Heart left ventricle (tissue), 16 donors: ENCODE data around the gene RIMOC1. TPM values are rescaled to one million over a fixed set of nuclear protein-coding genes. Genes with fewer than 3 reads are reported as not detected.

Experiments
- ATAC-seq, 4 donors: fragments of 200-7000 bp; cut with Tn5 transposase; one replicate each; pipeline ENCODE4 v1.9.1; 2020 to 2022; ENCODE audit warnings: moderate library complexity in 4 of 4, mild to moderate bottlenecking in 3 of 4, moderate number of reproducible peaks in 1 of 4
- DNase-seq, 5 donors: peaks; one replicate each; pipeline ENCODE4 v3.0.0-alpha.2; 2020
- H3K27ac ChIP-seq, 12 donors: fragments of 200-600 bp; sonication (generic) in 4 of 12; one replicate each; pipeline versions ENCODE4 v1.5.0 to v1.8.0; 2016 to 2022; ENCODE audit warnings: mild to moderate bottlenecking in 2 of 12
- H3K27me3 ChIP-seq, 9 donors: fragments of 200-600 bp; sonication (generic) in 2 of 9; one replicate each; pipeline versions ENCODE4 v1.5.1 to v1.8.0; 2016 to 2022; ENCODE audit warnings: mild to moderate bottlenecking in 3 of 9
- H3K36me3 ChIP-seq, 9 donors: fragments of 200-600 bp; sonication (generic) in 2 of 9; one replicate each; pipeline versions ENCODE4 v1.5.0 to v1.8.0; 2018 to 2022; ENCODE audit warnings: mild to moderate bottlenecking in 2 of 9
- H3K4me1 ChIP-seq, 12 donors: fragments of 200-600 bp; sonication (generic) in 4 of 12; one replicate each; pipeline versions ENCODE4 v1.5.0 to v1.8.0; 2016 to 2022; ENCODE audit warnings: mild to moderate bottlenecking in 3 of 12
- H3K4me3 ChIP-seq, 12 donors: fragments of 200-600 bp; sonication (generic) in 4 of 12; one replicate each; pipeline versions ENCODE4 v1.5.0 to v1.8.0; 2017 to 2022; ENCODE audit warnings: mild to moderate bottlenecking in 9 of 12, moderate library complexity in 4 of 12
- H3K9me3 ChIP-seq, 12 donors: fragments of 200-600 bp; sonication (generic) in 4 of 12; one replicate each; pipeline versions ENCODE4 v1.5.0 to v1.8.0; 2016 to 2022; ENCODE audit warnings: mild to moderate bottlenecking in 1 of 12
- POLR2A ChIP-seq, 2 donors: fragments of 450-650 bp; IDR thresholded peaks; one replicate each; pipeline ENCODE4 v1.6.1; 2017; ENCODE audit warnings: antibody characterized with exemption in 2 of 2, mild to moderate bottlenecking in 2 of 2, moderate library complexity in 2 of 2
- WGBS, 4 donors: extraction: QIAGEN DNeasy Blood & Tissue Kit in 2 of 4; methylation state at CpG; one replicate each; pipeline versions ENCODE4 v1.1.5 to v1.1.7; 2013 to 2018; 5-methylcytosine and 5-hydroxymethylcytosine counted together
- intact Hi-C, 10 donors: fragments of 100-400 bp; cut with DNase I; formaldehyde crosslinking; loops; one replicate each; pipeline versions ENCODE4 v1.11.1 to v1.14.2; 2022
- polyA plus RNA-seq, 2 donors: library from polyadenylated mRNA; stranded (reverse); fragments of 200-250 nt; gene quantifications; one replicate each; pipeline ENCODE4 v1.2.3, GENCODE V29; 2013
- total RNA-seq, 9 donors: library from RNA; depleted of rRNA in 2 of 9; stranded (reverse); fragments of >200 nt in 2 of 9; fragmentation: NEBNext Ultra II Directional in 3 of 9; extraction: Animal tissue kit (Norgen Biotek cat#: 25700) in 3 of 9; gene quantifications; one replicate each; pipeline versions ENCODE4 v1.1.0 to v1.2.4, GENCODE V29; 2016 to 2023
- TF ChIP-seq, protein P1 (sequence below), 12 donors: fragments of 200-600 bp; sonication (generic) in 4 of 12; IDR thresholded peaks; one replicate each; pipeline versions ENCODE4 v1.5.0 to v1.8.0; 2018 to 2022; ENCODE audit warnings: antibody characterized with exemption in 12 of 12, mild to moderate bottlenecking in 5 of 12
- donor health status: ischemic (EF 13 %, LVEDD 7.1; RV severe dilation, severe dysfunction).
- donor health status: healthy with polysubstance abuse.
- donor health status: DM: no; HTN: yes; CAD: no.
- donor health status: DM: no; HTN: no; CAD: no.
- donor health status: ischemic (EF 25% LVEDD 6.9; RV normal size, moderate dysfunction).
- donor health status: ischemic (EF 25% LVEDD 5.7; RV mildly dilated, moderate dysfunction).
- donor health status: healthy.
- donor health status: DM: yes; HTN: yes; CAD: no.
- donor health status: ischemic (EF 35%, LVEDD 5.7; RV mildly dilated, moderate dysfunction).
- donor health status: nonischemic (EF 11% LVEDD 7.7; RV severe dilation, severe dysfunction).
- donor health status: DM: yes; HTN: yes; CAD: no.
- donor health status: PGD.
- donor health status: ischemic (EF 29% LVEDD 5.4; RV normal size, mild dysfunction).
- donor health status: nonischemic (EF 23%, LVEDD 6.1; RV moderate dilation, normal function).

Gene RIMOC1
- total and polyA plus RNA-seq, 11 donors: 4.4 to 24.0 (median 15.6) TPM

DNA sequence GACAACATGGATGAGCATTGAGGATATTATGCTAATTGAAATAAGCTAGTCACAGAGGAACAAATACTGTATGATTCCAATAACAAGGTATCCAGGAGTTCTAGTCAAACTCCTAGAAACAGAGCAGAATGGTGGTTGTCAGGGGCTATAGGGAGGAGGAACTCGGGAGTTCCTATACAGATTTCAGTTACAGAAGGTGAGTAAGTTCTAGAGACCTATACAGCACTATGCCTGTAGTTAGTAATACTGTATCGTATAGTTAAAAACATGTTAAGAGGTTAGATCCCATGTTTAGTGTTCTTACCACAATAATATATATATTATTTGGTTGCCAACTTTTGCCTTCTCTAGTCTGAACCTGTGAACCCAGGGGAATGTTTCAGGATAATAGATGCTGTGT is 26.0 kb upstream of the RIMOC1 start:
- intact Hi-C loops: no loop called here
- no peak for TF ChIP-seq POLR2A (IDR thresholded peaks at IDR 0.05)
- TF ChIP-seq, protein P1, sequence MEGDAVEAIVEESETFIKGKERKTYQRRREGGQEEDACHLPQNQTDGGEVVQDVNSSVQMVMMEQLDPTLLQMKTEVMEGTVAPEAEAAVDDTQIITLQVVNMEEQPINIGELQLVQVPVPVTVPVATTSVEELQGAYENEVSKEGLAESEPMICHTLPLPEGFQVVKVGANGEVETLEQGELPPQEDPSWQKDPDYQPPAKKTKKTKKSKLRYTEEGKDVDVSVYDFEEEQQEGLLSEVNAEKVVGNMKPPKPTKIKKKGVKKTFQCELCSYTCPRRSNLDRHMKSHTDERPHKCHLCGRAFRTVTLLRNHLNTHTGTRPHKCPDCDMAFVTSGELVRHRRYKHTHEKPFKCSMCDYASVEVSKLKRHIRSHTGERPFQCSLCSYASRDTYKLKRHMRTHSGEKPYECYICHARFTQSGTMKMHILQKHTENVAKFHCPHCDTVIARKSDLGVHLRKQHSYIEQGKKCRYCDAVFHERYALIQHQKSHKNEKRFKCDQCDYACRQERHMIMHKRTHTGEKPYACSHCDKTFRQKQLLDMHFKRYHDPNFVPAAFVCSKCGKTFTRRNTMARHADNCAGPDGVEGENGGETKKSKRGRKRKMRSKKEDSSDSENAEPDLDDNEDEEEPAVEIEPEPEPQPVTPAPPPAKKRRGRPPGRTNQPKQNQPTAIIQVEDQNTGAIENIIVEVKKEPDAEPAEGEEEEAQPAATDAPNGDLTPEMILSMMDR (IDR thresholded peaks at IDR 0.05): no peak
- Histone ChIP-seq H3K36me3 (no peaks in the 10 kb centered on the region), H3K9me3 (no peaks in the 10 kb centered on the region), H3K27me3 (no peaks in the 10 kb centered on the region), H3K4me1 (no peaks in the 10 kb centered on the region), H3K4me3 (no peak overlapping the region), H3K27ac (no peak overlapping the region)
- DNase-seq: no peak
- WGBS, 4 donors: 72 to 83% (median 78%) methylated on average over 2 of the region's 2 CpGs
- ATAC-seq: no peak

DNA sequence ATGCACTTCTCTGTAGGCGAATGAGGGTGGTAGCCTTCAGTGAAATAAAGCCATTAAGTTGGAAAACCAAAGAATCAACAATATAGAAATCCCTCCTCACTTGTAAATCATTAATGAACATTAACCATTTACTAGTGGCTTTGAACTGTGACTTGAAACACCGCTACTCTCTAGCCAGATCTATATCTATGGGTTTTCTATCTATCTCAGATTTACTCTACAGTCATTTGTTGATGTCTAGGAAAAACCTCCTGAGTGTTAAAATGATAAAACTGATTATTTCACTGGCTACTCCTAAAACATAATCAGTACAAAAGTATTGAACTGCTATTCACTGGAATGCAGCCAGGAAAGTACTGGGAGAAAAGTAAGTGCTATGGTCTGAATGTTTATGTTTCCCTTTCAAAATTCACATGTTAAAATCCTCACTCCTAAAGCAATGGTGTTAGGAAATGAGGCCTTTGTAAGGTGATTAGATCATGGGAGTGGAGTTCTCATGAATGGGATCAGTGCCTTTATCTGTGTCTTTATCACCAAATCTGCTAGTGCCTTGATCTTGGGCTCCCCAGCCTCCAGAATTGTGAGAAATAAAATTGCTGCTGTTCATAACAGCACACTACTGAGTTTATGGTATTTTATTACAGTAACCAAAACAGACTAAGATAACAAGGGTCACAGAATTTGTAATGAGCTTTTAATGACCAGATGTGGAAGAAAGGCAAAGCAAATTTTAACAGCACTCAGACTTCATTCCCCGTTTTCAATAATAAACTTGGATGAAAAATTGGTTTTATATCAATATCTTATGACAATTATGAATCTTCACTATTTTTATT is 25.3 kb upstream of the RIMOC1 start:
- 82 to 95% (median 92%) methylated on average over 3 of the region's 3 CpGs for WGBS, 4 donors
- no peak for TF ChIP-seq POLR2A (IDR thresholded peaks at IDR 0.05)
- TF ChIP-seq, protein P1 (IDR thresholded peaks at IDR 0.05): no peak
- no peaks in the 10 kb centered on the region for H3K27me3 ChIP-seq

GRCh38 chr5:41882765-41883164 is 21.4 kb upstream of the RIMOC1 start:
- no peak for DNase-seq
- Histone ChIP-seq H3K27me3 (peaks cover 0 to 3% (median 0%) of the 10 kb centered on the region in 9 donors), H3K27ac (no peak overlapping the region), H3K36me3 (no peaks in the 10 kb centered on the region), H3K4me1 (no peaks in the 10 kb centered on the region), H3K9me3 (no peaks in the 10 kb centered on the region), H3K4me3 (no peak overlapping the region)
- TF ChIP-seq, protein P1 (IDR thresholded peaks at IDR 0.05): no peak
- no peak for TF ChIP-seq POLR2A (IDR thresholded peaks at IDR 0.05)
- 76 to 86% (median 80%) methylated on average over 5 of the region's 5 CpGs for WGBS, 4 donors
- no peak for ATAC-seq
- intact Hi-C loops: no loop called here

More for the DNA sequence above, 25.3 kb upstream of the RIMOC1 start:
- Histone ChIP-seq H3K4me1 (no peaks in the 10 kb centered on the region), H3K4me3 (no peak overlapping the region), H3K36me3 (no peaks in the 10 kb centered on the region), H3K27ac (no peak overlapping the region), H3K9me3 (no peaks in the 10 kb centered on the region)
- ATAC-seq (no peak), DNase-seq (no peak)
- intact Hi-C loops: no loop called here

DNA sequence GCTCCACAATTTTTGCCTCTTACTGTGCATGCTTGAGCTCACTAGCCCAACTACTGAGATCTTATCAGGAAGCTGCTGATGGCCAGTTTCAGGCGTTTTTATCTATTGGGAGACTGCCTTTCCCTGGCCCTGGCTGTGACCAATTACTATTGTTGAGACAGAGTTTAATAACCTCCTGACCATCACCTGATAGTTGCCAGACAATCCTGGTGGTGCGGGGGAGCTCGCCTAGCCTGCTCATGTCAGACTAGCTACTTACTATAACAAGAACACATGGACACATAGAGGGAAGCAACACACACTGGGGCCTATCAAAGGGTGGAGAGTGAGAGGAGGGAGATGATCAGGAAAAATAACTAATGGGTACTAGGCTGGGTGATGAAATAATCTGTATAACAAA is 20.9 kb upstream of the RIMOC1 start:
- ATAC-seq: no peak
- Histone ChIP-seq H3K4me3 (no peak overlapping the region), H3K36me3 (no peaks in the 10 kb centered on the region), H3K4me1 (no peaks in the 10 kb centered on the region), H3K9me3 (no peaks in the 10 kb centered on the region), H3K27ac (no peak overlapping the region), H3K27me3 (peaks cover 0 to 8% (median 0%) of the 10 kb centered on the region in 9 donors)
- DNase-seq: no peak
- intact Hi-C loops: no loop called here
- TF ChIP-seq POLR2A (IDR thresholded peaks at IDR 0.05): no peak
- TF ChIP-seq, protein P1 (IDR thresholded peaks at IDR 0.05): no peak
- 55 to 74% (median 70%) methylated on average over 3 of the region's 3 CpGs for WGBS, 4 donors
